ENCODE data around the gene HTR1E. TPM values are rescaled to one million over a fixed set of nuclear protein-coding genes. Genes with fewer than 3 reads are reported as not detected.
"Not testable (repeated sequence)": the region's sequence is repeated elsewhere in the genome, so short reads cannot be mapped to it uniquely, and the experiment has no call there.

HTR1E gene
- total and polyA plus RNA-seq, 9 of the 15 experiments (the other 6 are each of a cell fraction or from before 2014, with no cell fraction given): not detected

- BruUV-seq (replicated peaks); H3K9me1 ChIP-seq (ENCODE audit: control insufficient read depth, insufficient read depth, low read length); H3K27ac ChIP-seq (ENCODE audit: extremely low read depth, low read depth, low read length); ATAC-seq; H3K4me1 ChIP-seq (replicated peaks in 1 of 2; ENCODE audit: control insufficient read depth in 2 of 2, insufficient read depth in 2 of 2, low read length in 2 of 2); in situ Hi-C loops (cut with MboI); DNase-seq (ENCODE audit: extremely low read depth in 1 of 4, low spot score in 3 of 4); H3K36me3 ChIP-seq (ENCODE audit: control insufficient read depth, insufficient read depth, low read length); H3K4me2 ChIP-seq (ENCODE audit: insufficient read depth, low read length); intact Hi-C loops (cut with micrococcal nuclease); H4K20me1 ChIP-seq (replicated peaks; ENCODE audit: control insufficient read depth, insufficient read depth, low read length); H3K27me3 ChIP-seq (ENCODE audit: control insufficient read depth in 2 of 2, insufficient read depth in 2 of 2, low read length in 2 of 2); H3K79me2 ChIP-seq (ENCODE audit: control insufficient read depth, insufficient read depth, low read length); H2AFZ ChIP-seq (ENCODE audit: low read depth, low read length); H3K9me3 ChIP-seq (replicated peaks; ENCODE audit: control insufficient read depth, insufficient read depth, low read depth, low read length); H3K9ac ChIP-seq (ENCODE audit: insufficient read depth in 1 of 2, low read depth in 2 of 2, low read length in 2 of 2); FAIRE-seq; H3K4me3 ChIP-seq; POLR2A ChIA-PET; CTCF ChIA-PET (ENCODE audit: low intra/inter-chr PET ratio): not testable (repeated sequence)
- TF ChIP-seq C11orf30 (IDR thresholded peaks at IDR 0.05; ENCODE audit: low read depth): peak; percentile 65; the same call in 1 of the 2 replicates
- TF ChIP-seq MAFF (IDR thresholded peaks at IDR 0.05; ENCODE audit: low read length): peak; percentile 56; the same call in 1 of the 2 replicates
- TF ChIP-seq ZNF316 (IDR thresholded peaks at IDR 0.05): peak; percentile 83
- peak; percentile 64; the same call in 1 of the 2 replicates for TF ChIP-seq MAFK (IDR thresholded peaks at IDR 0.05; ENCODE audit: low read length)
- 4% methylated on average over 4 of the region's 4 CpGs for WGBS (ENCODE audit: insufficient coverage, low coverage, missing lambda C conversion rate)
Observed at GRCh38 chr6:87002391-87002790, 65.1 kb downstream of the HTR1E start.

GRCh38 chr6:87006541-87006940 lies 69.2 kb downstream of the HTR1E start:
- intact Hi-C loops (cut with micrococcal nuclease); BruUV-seq (replicated peaks); H4K20me1 ChIP-seq (replicated peaks; ENCODE audit: control insufficient read depth, insufficient read depth, low read length): not testable (repeated sequence)

DNA sequence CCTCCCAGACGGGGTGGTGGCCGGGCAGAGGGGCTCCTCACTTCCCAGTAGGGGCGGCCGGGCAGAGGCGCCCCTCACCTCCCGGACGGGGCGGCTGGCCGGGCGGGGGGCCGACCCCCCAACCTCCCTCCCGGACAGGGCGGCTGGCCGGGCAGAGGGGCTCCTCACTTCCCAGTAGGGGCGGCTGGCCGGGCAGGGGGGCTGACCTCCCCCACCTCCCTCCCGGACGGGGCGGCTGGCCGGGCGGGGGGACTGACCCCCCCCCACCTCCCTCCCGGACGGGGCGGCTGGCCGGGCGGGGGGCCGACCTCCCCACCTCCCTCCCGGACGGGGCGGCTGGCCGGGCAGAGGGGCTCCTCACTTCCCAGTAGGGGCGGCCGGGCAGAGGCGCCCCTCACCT lies 72.3 kb downstream of the HTR1E start:
- H3K4me2 ChIP-seq (ENCODE audit: insufficient read depth, low read length); CTCF ChIA-PET (ENCODE audit: low intra/inter-chr PET ratio); BruUV-seq (replicated peaks); DNase-seq (ENCODE audit: extremely low read depth in 1 of 4, low spot score in 3 of 4); POLR2A ChIA-PET; H3K9ac ChIP-seq (ENCODE audit: insufficient read depth in 1 of 2, low read depth in 2 of 2, low read length in 2 of 2); H3K79me2 ChIP-seq (ENCODE audit: control insufficient read depth, insufficient read depth, low read length); H3K4me3 ChIP-seq; in situ Hi-C loops (cut with MboI); intact Hi-C loops (cut with micrococcal nuclease); H3K27ac ChIP-seq (ENCODE audit: extremely low read depth, low read depth, low read length); H2AFZ ChIP-seq (ENCODE audit: low read depth, low read length); H3K9me3 ChIP-seq (replicated peaks; ENCODE audit: control insufficient read depth, insufficient read depth, low read depth, low read length); H3K4me1 ChIP-seq (replicated peaks in 1 of 2; ENCODE audit: control insufficient read depth in 2 of 2, insufficient read depth in 2 of 2, low read length in 2 of 2); H4K20me1 ChIP-seq (replicated peaks; ENCODE audit: control insufficient read depth, insufficient read depth, low read length); H3K27me3 ChIP-seq (ENCODE audit: control insufficient read depth in 2 of 2, insufficient read depth in 2 of 2, low read length in 2 of 2); ATAC-seq; H3K9me1 ChIP-seq (ENCODE audit: control insufficient read depth, insufficient read depth, low read length); FAIRE-seq; H3K36me3 ChIP-seq (ENCODE audit: control insufficient read depth, insufficient read depth, low read length): not testable (repeated sequence)
- no CpG with 5 or more reads among the region's 34 CpGs for WGBS (ENCODE audit: insufficient coverage, low coverage, missing lambda C conversion rate)

More at GRCh38 chr6:87006541-87006940, 69.2 kb downstream of the HTR1E start:
- POLR2A ChIA-PET; H3K9ac ChIP-seq (ENCODE audit: insufficient read depth in 1 of 2, low read depth in 2 of 2, low read length in 2 of 2); H3K27ac ChIP-seq (ENCODE audit: extremely low read depth, low read depth, low read length); H3K9me3 ChIP-seq (replicated peaks; ENCODE audit: control insufficient read depth, insufficient read depth, low read depth, low read length); DNase-seq (ENCODE audit: extremely low read depth in 1 of 4, low spot score in 3 of 4); H3K79me2 ChIP-seq (ENCODE audit: control insufficient read depth, insufficient read depth, low read length); H3K4me1 ChIP-seq (replicated peaks in 1 of 2; ENCODE audit: control insufficient read depth in 2 of 2, insufficient read depth in 2 of 2, low read length in 2 of 2); H3K4me2 ChIP-seq (ENCODE audit: insufficient read depth, low read length); H3K9me1 ChIP-seq (ENCODE audit: control insufficient read depth, insufficient read depth, low read length); in situ Hi-C loops (cut with MboI); H3K27me3 ChIP-seq (ENCODE audit: control insufficient read depth in 2 of 2, insufficient read depth in 2 of 2, low read length in 2 of 2); H3K4me3 ChIP-seq; CTCF ChIA-PET (ENCODE audit: low intra/inter-chr PET ratio); ATAC-seq; H2AFZ ChIP-seq (ENCODE audit: low read depth, low read length); FAIRE-seq; H3K36me3 ChIP-seq (ENCODE audit: control insufficient read depth, insufficient read depth, low read length): not testable (repeated sequence)
- TF ChIP-seq ZNF146 (CRISPR knock-in tag; IDR thresholded peaks at IDR 0.05; ENCODE audit: unreplicated experiment): peak; percentile 47
- WGBS (ENCODE audit: insufficient coverage, low coverage, missing lambda C conversion rate): 0% methylated on average over 2 of the region's 2 CpGs
